ENCODE results near the gene GABRR1.

Gene GABRR1

GRCh38 chr6:89139509-89140346 is 77.4 kb downstream of the GABRR1 start:
- no peak for ATAC-seq

GRCh38 chr6:89138173-89138572 is 79.0 kb downstream of the GABRR1 start:
- ATAC-seq, result no peak
- TF ChIP-seq PATZ1 (CRISPR knock-in tag; IDR thresholded peaks at IDR 0.05; ENCODE audit: borderline replicate concordance) (no peak), PPARA (CRISPR knock-in tag; IDR thresholded peaks at IDR 0.05; ENCODE audit: borderline replicate concordance) (no peak), CREB5 (CRISPR knock-in tag; IDR thresholded peaks at IDR 0.05; ENCODE audit: low read depth) (no peak), POU6F1 (CRISPR knock-in tag; IDR thresholded peaks at IDR 0.05; ENCODE audit: borderline replicate concordance, low read depth) (no peak), TSHZ2 (CRISPR knock-in tag; IDR thresholded peaks at IDR 0.05) (no peak), CSRNP3 (CRISPR knock-in tag; IDR thresholded peaks at IDR 0.05) (no peak), RARB (CRISPR knock-in tag; IDR thresholded peaks at IDR 0.05) (no peak), SNAI2 (CRISPR knock-in tag; IDR thresholded peaks at IDR 0.05) (no peak), ZFP30 (CRISPR knock-in tag; IDR thresholded peaks at IDR 0.05) (no peak), ZFP3 (CRISPR knock-in tag; IDR thresholded peaks at IDR 0.05) (no peak), ZNF565 (CRISPR knock-in tag; conservative IDR thresholded peaks at IDR 0.05; ENCODE audit: low read depth) (no peak)

More at GRCh38 chr6:89139509-89140346, 77.4 kb downstream of the GABRR1 start:
- TF ChIP-seq TCF4 (CRISPR knock-in tag; IDR thresholded peaks at IDR 0.05; ENCODE audit: borderline replicate concordance) (no peak), POU6F1 (CRISPR knock-in tag; IDR thresholded peaks at IDR 0.05; ENCODE audit: borderline replicate concordance, low read depth) (no peak), PATZ1 (CRISPR knock-in tag; IDR thresholded peaks at IDR 0.05; ENCODE audit: borderline replicate concordance) (no peak), ZFP3 (CRISPR knock-in tag; IDR thresholded peaks at IDR 0.05) (no peak), CSRNP3 (CRISPR knock-in tag; IDR thresholded peaks at IDR 0.05) (no peak), ZNF565 (CRISPR knock-in tag; conservative IDR thresholded peaks at IDR 0.05; ENCODE audit: low read depth) (no peak), ARNTL (CRISPR knock-in tag; IDR thresholded peaks at IDR 0.05; ENCODE audit: borderline replicate concordance, low read depth) (no peak)
